HG03469 (cell line): ENCODE results near the gene HSD17B7.
"Not testable (repeated sequence)": the region's sequence is repeated elsewhere in the genome, so short reads cannot be mapped to it uniquely, and the experiment has no call there.

Source experiments
- ATAC-seq: cut with Tn5 transposase; IDR thresholded peaks from one replicate; pipeline ENCODE4 v1.9.1; 2021; ENCODE audit warnings: mild to moderate bottlenecking, moderate library complexity, moderate number of reproducible peaks; ENCODE audit not compliant: unreplicated experiment

HSD17B7 gene

GRCh38 chr1:162790303-162790984 lies at the start of gene HSD17B7:
TSS of gene HSD17B7 (plus strand) at chr1:162790702. CDS start at chr1:162790801, 99 bp downstream.
- peak; percentile 99 for ATAC-seq

GRCh38 chr1:162740755-162741154 lies 49.7 kb upstream of the HSD17B7 start:
- no peak for ATAC-seq

GRCh38 chr1:162741574-162741973 lies 48.9 kb upstream of the HSD17B7 start:
- ATAC-seq: no peak

GRCh38 chr1:162746264-162746942 lies 44.1 kb upstream of the HSD17B7 start:
- not testable (repeated sequence) for ATAC-seq

- no peak for ATAC-seq
Observed at GRCh38 chr1:162753001-162753658, 37.4 kb upstream of the HSD17B7 start.

DNA sequence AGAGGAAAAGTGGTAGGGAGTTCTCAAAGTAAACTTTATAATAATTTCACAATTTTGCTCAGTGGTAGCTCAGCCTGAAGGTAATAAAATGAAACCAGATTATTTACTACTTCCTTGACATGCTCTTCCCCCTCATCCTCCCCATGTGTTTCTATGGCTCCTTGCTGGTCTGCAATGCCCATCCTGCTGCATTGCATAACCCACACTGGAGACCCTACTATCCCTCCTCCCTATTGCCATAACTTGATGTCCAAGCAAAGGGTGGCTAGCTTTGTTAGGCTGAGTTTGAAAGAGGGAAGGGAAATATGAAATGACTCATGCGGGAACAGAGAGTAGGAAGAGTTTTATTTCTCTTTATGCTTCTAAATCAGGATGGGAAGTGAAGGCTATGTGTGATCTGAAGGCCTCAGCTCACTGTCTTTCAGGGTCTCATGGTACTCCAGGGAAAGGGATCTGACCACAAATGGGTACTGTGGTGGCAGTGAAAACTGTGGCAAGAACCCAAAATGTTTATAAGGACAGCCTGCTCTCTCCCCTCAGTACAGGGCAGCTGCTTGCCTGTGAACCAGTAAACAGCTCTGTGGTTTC lies 36.4 kb upstream of the HSD17B7 start:
- no peak for ATAC-seq

DNA sequence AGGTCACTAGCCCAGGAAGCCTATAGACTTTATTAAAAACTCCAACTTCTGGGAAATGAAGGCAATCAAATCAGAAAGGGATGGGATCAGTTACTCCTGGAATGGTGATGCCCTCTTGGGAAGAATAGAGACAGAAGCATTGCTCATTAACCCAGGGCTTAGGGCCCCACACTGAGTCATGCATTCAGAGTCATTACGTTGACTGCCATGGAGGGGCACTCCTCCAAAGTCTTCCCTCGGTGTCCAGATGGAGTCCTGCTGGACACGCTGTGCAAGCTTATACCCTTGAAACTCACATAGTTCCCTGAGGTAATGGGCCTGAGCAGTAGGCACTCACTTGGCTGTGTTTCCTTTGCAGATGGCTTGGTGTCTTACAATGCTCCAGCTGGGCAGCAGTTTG lies 35.2 kb upstream of the HSD17B7 start:
- ATAC-seq: no peak

- ATAC-seq: no peak
Observed at GRCh38 chr1:162756523-162756922, 34.0 kb upstream of the HSD17B7 start.

- ATAC-seq: no peak
Observed at GRCh38 chr1:162757476-162757875, 33.0 kb upstream of the HSD17B7 start.

DNA sequence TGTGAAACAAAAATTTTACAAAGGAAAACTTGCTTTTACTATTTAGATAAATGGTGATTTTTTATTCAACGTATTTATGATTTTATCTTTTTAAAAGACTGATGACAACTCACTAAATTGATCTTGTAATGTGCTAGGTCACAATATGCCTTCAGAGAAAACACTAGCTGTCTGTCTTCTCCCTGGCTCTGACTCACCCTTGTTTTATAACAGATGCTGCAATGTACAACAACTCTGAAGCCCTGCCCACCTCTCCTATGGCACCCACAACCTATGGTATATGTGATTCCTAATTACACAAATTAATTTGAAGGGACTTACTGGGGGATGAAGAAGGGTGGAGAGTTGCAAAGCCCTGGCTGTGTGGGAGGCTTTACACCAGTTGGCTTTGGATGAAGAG lies 24.7 kb upstream of the HSD17B7 start:
- ATAC-seq: no peak

GRCh38 chr1:162772571-162773154 lies 17.8 kb upstream of the HSD17B7 start:
- no peak for ATAC-seq

GRCh38 chr1:162774007-162774406 lies 16.5 kb upstream of the HSD17B7 start:
- ATAC-seq: no peak

GRCh38 chr1:162779043-162779442 lies 11.5 kb upstream of the HSD17B7 start:
- no peak for ATAC-seq

GRCh38 chr1:162782671-162783070 lies 7.8 kb upstream of the HSD17B7 start:
- ATAC-seq: no peak

- ATAC-seq: not testable (repeated sequence)
Observed at GRCh38 chr1:162784926-162785325, 5.6 kb upstream of the HSD17B7 start.

DNA sequence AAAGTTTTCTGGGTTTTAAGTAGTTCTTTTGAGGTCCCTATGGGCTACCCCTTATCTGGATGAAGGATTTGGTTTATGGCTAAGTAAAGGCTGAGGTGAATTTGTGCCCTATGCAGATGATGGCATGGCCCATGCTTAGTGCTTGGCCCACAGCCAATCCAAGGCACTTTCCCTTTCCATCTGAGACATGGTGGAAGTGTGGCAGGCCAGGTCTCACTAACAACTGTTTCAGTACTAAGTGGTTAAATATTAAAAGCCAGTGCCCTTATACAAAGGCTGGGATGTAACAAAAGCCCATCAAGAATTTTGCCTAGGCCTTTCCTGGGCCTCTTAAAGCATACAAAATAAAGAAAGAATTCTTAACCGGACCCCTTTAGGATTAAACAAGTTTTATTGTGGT lies 1.7 kb upstream of the HSD17B7 start:
- not testable (repeated sequence) for ATAC-seq

DNA sequence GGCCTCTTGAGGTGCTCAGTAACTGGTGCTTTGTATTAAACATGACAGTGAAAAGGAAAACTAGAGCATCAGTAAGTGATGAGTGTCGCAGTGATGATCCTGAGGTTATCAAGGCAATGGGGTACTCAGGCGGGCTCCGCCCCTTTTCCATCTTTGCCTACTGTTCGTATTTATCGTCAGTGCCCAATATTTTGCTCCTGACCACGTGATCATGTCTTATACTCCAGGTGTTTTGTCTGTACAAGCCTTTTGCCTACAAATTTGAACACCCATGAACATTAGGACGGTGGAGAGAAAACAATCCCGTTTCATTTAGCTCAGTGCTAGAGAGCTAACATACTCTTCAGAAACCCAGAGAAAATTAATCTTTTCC lies 469 bp downstream of the HSD17B7 start:
- not testable (repeated sequence) for ATAC-seq

GRCh38 chr1:162794284-162794683 lies 3.8 kb downstream of the HSD17B7 start:
- ATAC-seq: not testable (repeated sequence)

GRCh38 chr1:162796617-162797279 lies 6.2 kb downstream of the HSD17B7 start:
- not testable (repeated sequence) for ATAC-seq

DNA sequence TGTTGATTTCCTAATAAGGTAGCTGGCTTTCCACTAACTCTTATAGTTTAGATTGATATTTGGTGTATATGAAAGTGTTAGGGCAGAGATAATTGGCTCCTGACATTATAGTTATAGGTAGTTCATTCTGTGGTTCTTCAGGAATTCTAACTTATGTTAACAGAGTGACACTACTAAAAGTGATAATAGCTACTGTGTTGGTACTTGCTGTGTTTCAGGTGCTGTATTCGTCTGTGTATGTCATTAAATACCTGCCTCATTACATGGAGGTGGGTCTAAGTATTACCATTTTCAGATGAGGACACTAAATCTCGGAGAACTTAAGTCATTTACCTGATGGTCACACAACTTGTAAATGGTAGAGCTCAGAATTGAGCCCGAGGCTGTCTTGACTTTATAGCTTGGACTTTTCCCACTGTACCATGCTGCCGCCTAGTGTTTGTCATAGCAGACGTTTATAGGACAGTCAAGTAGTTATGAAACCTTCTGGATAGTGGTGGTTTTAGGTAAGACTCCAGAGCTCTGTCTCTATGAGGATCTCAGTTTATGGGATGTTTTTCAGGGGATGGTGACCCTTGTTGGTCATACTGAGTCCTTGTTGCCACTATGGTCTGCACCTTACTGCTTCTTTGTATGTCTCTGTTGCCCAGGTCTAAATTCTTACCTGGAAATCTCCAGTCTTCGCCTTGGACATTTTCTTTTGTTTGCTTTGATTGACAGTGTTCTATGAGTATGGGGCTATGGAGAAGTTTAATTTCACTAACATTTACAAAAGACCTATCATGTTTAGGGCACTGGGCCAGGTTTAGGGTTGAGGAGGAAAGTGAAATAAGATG lies 9.7 kb downstream of the HSD17B7 start:
- ATAC-seq: not testable (repeated sequence)
